Lung (tissue), 12 donors: Measurements from ENCODE around the gene ASS1. TPM values are rescaled to one million over a fixed set of nuclear protein-coding genes. Genes with fewer than 3 reads are reported as not detected.
"Not testable (repeated sequence)": the region's sequence is repeated elsewhere in the genome, so short reads cannot be mapped to it uniquely, and the experiment has no call there.

ENCODE experiments used
- ATAC-seq: fragments of 200-7000 bp; cut with Tn5 transposase; one replicate; pipeline ENCODE4 v1.9.1; 2020; ENCODE audit warnings: moderate number of reproducible peaks; ENCODE audit not compliant: insufficient read depth, low FRiP score
- DNase-seq, 3 donors: peaks; one replicate each; pipeline ENCODE4 v3.0.0-alpha.2; 2013 to 2017
- H3K27ac ChIP-seq, 2 donors: one replicate each; pipeline ENCODE4 v1.5.1; 2013; ENCODE audit warnings: mild to moderate bottlenecking in 2 of 2, moderate library complexity in 2 of 2, control low read depth in 1 of 2, inconsistent platforms in 1 of 2, low read depth in 1 of 2, low read length in 1 of 2
- H3K27me3 ChIP-seq, 3 donors: one replicate each; pipeline ENCODE4 v1.5.1; 2013; ENCODE audit warnings: low read length in 2 of 3; ENCODE audit not compliant: control insufficient read depth in 3 of 3, insufficient read depth in 3 of 3
- H3K36me3 ChIP-seq, 4 donors: one replicate each; pipeline ENCODE4 v1.5.1; 2013; ENCODE audit warnings: low read length in 4 of 4, mild to moderate bottlenecking in 1 of 4, moderate library complexity in 1 of 4; ENCODE audit not compliant: control insufficient read depth in 4 of 4, insufficient read depth in 4 of 4
- H3K4me1 ChIP-seq, 5 donors: one replicate each; pipeline ENCODE4 v1.5.1; 2013; ENCODE audit warnings: low read length in 5 of 5, mild to moderate bottlenecking in 2 of 5, moderate library complexity in 1 of 5; ENCODE audit not compliant: control insufficient read depth in 5 of 5, insufficient read depth in 5 of 5
- H3K4me3 ChIP-seq: one replicate; pipeline ENCODE4 v1.5.1; 2013; ENCODE audit warnings: mild to moderate bottlenecking, control low read depth, moderate library complexity
- H3K9ac ChIP-seq, 2 donors: one replicate each; pipeline ENCODE4 v1.5.1; 2013; ENCODE audit warnings: low read length in 2 of 2, control low read depth in 1 of 2; ENCODE audit not compliant: insufficient read depth in 1 of 2
- H3K9me3 ChIP-seq, 4 donors: one replicate each; pipeline ENCODE4 v1.5.1; 2013; ENCODE audit warnings: low read length in 3 of 4, mild to moderate bottlenecking in 1 of 4, moderate library complexity in 1 of 4; ENCODE audit not compliant: control insufficient read depth in 4 of 4, insufficient read depth in 3 of 4
- CTCF ChIP-seq: IDR thresholded peaks from 2 replicates; pipeline ENCODE4 v1.5.1; 2012; ENCODE audit warnings: mild to moderate bottlenecking; ENCODE audit errors: control extremely low read depth, extremely low read depth
- WGBS, 2 donors: extraction: QIAGEN DNeasy Blood & Tissue Kit; methylation state at CpG; one replicate each; pipeline ENCODE4 v1.1.7; 2013; 5-methylcytosine and 5-hydroxymethylcytosine counted together
- polyA plus RNA-seq, 2 donors: library from polyadenylated mRNA; stranded (reverse); fragments of 200-250 nt; gene quantifications; one replicate each; pipeline ENCODE4 v1.2.1, GENCODE V29; 2013
- total RNA-seq, 2 donors: library from RNA; depleted of rRNA in 1 of 2; stranded (reverse); fragments of >200 nt in 1 of 2; gene quantifications; one replicate each; pipeline ENCODE4 v1.2.1, GENCODE V29; 2014 to 2021
- donor health status: control.
- donor health status: control.
- donor health status: Bipolar disorder and iron deficiency.
- donor health status: healthy.
- donor health status: DM: yes; HTN: yes; CAD: no.

Gene ASS1
- total and polyA plus RNA-seq, 4 donors, result 51.2 to 165 (median 112) TPM

- peak; percentile 44 for ATAC-seq
- 5 to 8% methylated on average over 83 to 92 of the region's 92 CpGs for WGBS, 2 donors
- peak; percentile 48 to 70 (median 67) for DNase-seq
- H3K4me1 ChIP-seq, result peaks cover 0 to 9% (median 0%) of the 10 kb centered on the region in 5 donors
- peaks cover 0 to 9% (median 0%) of the 10 kb centered on the region in 4 donors for H3K9me3 ChIP-seq
- no peak overlapping the region for H3K4me3 ChIP-seq
- no peak overlapping the region for H3K9ac ChIP-seq
- TF ChIP-seq CTCF, result no peak
- H3K27me3 ChIP-seq, result peaks cover 3 to 31% (median 13%) of the 10 kb centered on the region in 3 donors
- H3K36me3 ChIP-seq, result no peaks in the 10 kb centered on the region
- no peak overlapping the region for H3K27ac ChIP-seq
Measured at GRCh38 chr9:130433168-130433946, 11.4 kb upstream of the ASS1 start.

GRCh38 chr9:130433947-130434262 is 10.9 kb upstream of the ASS1 start:
- ATAC-seq, result no peak
- peaks cover 0 to 9% (median 0%) of the 10 kb centered on the region in 4 donors for H3K9me3 ChIP-seq
- DNase-seq, result no peak
- H3K9ac ChIP-seq, result no peak overlapping the region
- H3K4me3 ChIP-seq, result no peak overlapping the region
- 49 to 58% methylated on average over 9 of the region's 9 CpGs for WGBS, 2 donors
- H3K36me3 ChIP-seq, result no peaks in the 10 kb centered on the region
- peaks cover 3 to 31% (median 13%) of the 10 kb centered on the region in 3 donors for H3K27me3 ChIP-seq
- peaks cover 0 to 9% (median 0%) of the 10 kb centered on the region in 5 donors for H3K4me1 ChIP-seq
- H3K27ac ChIP-seq, result no peak overlapping the region
- TF ChIP-seq CTCF, result no peak

GRCh38 chr9:130434656-130435055 is 10.1 kb upstream of the ASS1 start:
- not testable (repeated sequence) for H3K4me1 ChIP-seq, H3K4me3 ChIP-seq, H3K36me3 ChIP-seq, DNase-seq, H3K27ac ChIP-seq, H3K9ac ChIP-seq, H3K9me3 ChIP-seq, ATAC-seq
- 93 to 98% methylated on average over 5 of the region's 5 CpGs for WGBS, 2 donors
- peaks cover 3 to 31% (median 13%) of the 10 kb centered on the region in 3 donors for H3K27me3 ChIP-seq

GRCh38 chr9:130437011-130437789 is 7.6 kb upstream of the ASS1 start:
- WGBS, 2 donors, result 77 to 81% methylated on average over 15 of the region's 15 CpGs
- DNase-seq (no peak), ATAC-seq (no peak)
- no peak overlapping the region for H3K27ac ChIP-seq
- peaks cover 3 to 27% (median 12%) of the 10 kb centered on the region in 3 donors for H3K27me3 ChIP-seq
- H3K36me3 ChIP-seq, result no peaks in the 10 kb centered on the region
- H3K9ac ChIP-seq, result no peak overlapping the region
- H3K4me1 ChIP-seq, result peaks cover 0 to 9% (median 0%) of the 10 kb centered on the region in 5 donors
- H3K9me3 ChIP-seq, result peaks cover 0 to 4% (median 2%) of the 10 kb centered on the region in 4 donors
- no peak for TF ChIP-seq CTCF
- H3K4me3 ChIP-seq, result no peak overlapping the region
